ENCODE measurements around the gene ZBTB14. TPM values are rescaled to one million over a fixed set of nuclear protein-coding genes. Genes with fewer than 3 reads are reported as not detected.

The ZBTB14 gene
- total RNA-seq, 1 donor from 2014 or later, result 13.3 TPM

DNA sequence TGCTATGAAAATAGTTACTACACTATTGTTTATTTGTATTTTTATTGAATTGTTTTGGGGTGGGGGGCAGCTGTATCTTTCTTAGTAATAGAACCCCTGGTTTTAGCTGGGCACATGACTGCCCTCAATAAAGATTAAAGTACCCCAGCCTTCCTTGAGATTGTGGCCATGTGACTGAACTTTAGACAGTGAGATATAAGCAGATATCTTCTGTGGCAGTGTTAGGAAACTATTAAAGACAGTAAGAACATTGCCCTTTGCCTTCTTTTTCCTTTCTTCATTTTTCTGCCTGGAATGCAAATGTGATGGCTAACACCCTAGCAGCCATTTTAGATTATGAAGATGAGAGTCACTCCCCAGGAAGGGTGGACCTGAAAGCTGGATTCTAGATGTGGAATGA, 50.6 kb downstream of the ZBTB14 start:
- H3K27me3 ChIP-seq, result no peaks in the 10 kb centered on the region
- H3K9me3 ChIP-seq, result no peaks in the 10 kb centered on the region
- TF ChIP-seq, protein P1, sequence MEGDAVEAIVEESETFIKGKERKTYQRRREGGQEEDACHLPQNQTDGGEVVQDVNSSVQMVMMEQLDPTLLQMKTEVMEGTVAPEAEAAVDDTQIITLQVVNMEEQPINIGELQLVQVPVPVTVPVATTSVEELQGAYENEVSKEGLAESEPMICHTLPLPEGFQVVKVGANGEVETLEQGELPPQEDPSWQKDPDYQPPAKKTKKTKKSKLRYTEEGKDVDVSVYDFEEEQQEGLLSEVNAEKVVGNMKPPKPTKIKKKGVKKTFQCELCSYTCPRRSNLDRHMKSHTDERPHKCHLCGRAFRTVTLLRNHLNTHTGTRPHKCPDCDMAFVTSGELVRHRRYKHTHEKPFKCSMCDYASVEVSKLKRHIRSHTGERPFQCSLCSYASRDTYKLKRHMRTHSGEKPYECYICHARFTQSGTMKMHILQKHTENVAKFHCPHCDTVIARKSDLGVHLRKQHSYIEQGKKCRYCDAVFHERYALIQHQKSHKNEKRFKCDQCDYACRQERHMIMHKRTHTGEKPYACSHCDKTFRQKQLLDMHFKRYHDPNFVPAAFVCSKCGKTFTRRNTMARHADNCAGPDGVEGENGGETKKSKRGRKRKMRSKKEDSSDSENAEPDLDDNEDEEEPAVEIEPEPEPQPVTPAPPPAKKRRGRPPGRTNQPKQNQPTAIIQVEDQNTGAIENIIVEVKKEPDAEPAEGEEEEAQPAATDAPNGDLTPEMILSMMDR (IDR thresholded peaks at IDR 0.05), result no peak
- peaks cover 7 to 41% of the 10 kb centered on the region in 2 donors for H3K36me3 ChIP-seq
- intact Hi-C loops (cut with DNase I), result no loop called here
- H3K4me1 ChIP-seq, result peaks cover 0 to 2% of the 10 kb centered on the region in 2 donors
- no peak overlapping the region for H3K4me3 ChIP-seq
- no peak for DNase-seq (ENCODE audit: low spot score in 2 of 2)
- H3K27ac ChIP-seq, result no peak overlapping the region

DNA sequence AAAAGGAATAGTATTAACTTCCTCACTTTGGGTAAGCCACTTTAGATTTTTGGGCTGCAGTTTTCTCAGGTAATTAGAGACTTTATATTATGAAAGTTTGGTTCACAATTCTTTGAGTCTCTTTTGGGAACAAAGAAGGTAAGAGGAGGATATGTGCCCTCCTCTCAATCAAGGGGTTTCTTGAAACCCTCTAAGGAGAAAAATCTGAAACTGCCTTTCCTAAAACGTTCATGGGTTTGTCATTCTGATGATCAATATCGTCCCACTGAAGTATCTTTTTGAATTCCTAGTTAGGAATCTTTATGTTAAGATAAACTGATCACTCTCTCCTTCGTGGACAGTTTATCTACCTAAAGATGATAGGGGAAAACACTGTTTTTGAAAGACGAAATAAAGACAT, 56.1 kb downstream of the ZBTB14 start:
- intact Hi-C loops (cut with DNase I), result no loop called here
- Histone ChIP-seq H3K36me3 (peaks cover 7 to 41% of the 10 kb centered on the region in 2 donors), H3K27me3 (no peaks in the 10 kb centered on the region), H3K27ac (no peak overlapping the region), H3K4me1 (peaks cover 5 to 15% of the 10 kb centered on the region in 2 donors), H3K4me3 (peak overlapping the region; percentile 82 to 86), H3K9me3 (no peaks in the 10 kb centered on the region)
- no peak for DNase-seq (ENCODE audit: low spot score in 2 of 2)
- TF ChIP-seq, protein P1 (IDR thresholded peaks at IDR 0.05), result no peak

Other genes with a start within 250 kb of the ZBTB14 start
- gene AKAIN1, start 98.5 kb downstream of the ZBTB14 start, total RNA-seq, result not detected
- 90.9 TPM for gene EPB41L3, start 248.3 kb upstream of the ZBTB14 start, total RNA-seq